DMS79 (cell line): ENCODE results near the gene WDR41.
"Not testable (repeated sequence)": the region's sequence is repeated elsewhere in the genome, so short reads cannot be mapped to it uniquely, and the experiment has no call there.

Experiments used
- DNase-seq: peaks from one replicate; lab custom pipeline; 2025; lab: John Stamatoyannopoulos, UW

Gene WDR41

GRCh38 chr5:77402796-77403195, 89.3 kb downstream of the WDR41 start:
- no peak for DNase-seq

- no peak for DNase-seq
These were observed 91.5 kb downstream of the WDR41 start for GRCh38 chr5:77400645-77401044.

GRCh38 chr5:77398896-77399295, 93.2 kb downstream of the WDR41 start:
- DNase-seq: no peak

GRCh38 chr5:77398458-77398857, 93.7 kb downstream of the WDR41 start:
- no peak for DNase-seq

GRCh38 chr5:77397686-77398292, 94.3 kb downstream of the WDR41 start:
- DNase-seq: no peak

- DNase-seq: no peak
These were observed 96.1 kb downstream of the WDR41 start for GRCh38 chr5:77396017-77396416.

- no peak for DNase-seq
These were observed 97.9 kb downstream of the WDR41 start for GRCh38 chr5:77394064-77394715.

- no peak for DNase-seq
These were observed 100.8 kb downstream of the WDR41 start for GRCh38 chr5:77391240-77391765.

GRCh38 chr5:77390795-77391194, 101.3 kb downstream of the WDR41 start:
- no peak for DNase-seq

GRCh38 chr5:77390221-77390620, 101.9 kb downstream of the WDR41 start:
- no peak for DNase-seq

- no peak for DNase-seq
These were observed 102.4 kb downstream of the WDR41 start for GRCh38 chr5:77389746-77390145.

GRCh38 chr5:77386340-77386739, 105.8 kb downstream of the WDR41 start:
- not testable (repeated sequence) for DNase-seq

- not testable (repeated sequence) for DNase-seq
These were observed 108.8 kb downstream of the WDR41 start for GRCh38 chr5:77383336-77383735.
